K562 (cell line): ENCODE data around the gene UBXN11. TPM values are rescaled to one million over a fixed set of nuclear protein-coding genes. Genes with fewer than 3 reads are reported as not detected.

Experiments
- BACH1 ChIP-seq: fragments of 200-800 bp; sonication (Bioruptor generic); IDR thresholded peaks from 2 replicates; pipeline ENCODE4 v1.6.1; 2016; ENCODE audit warnings: missing genetic modification characterization, missing compliant biosample characterization
- CHD7 ChIP-seq: fragments of 200-600 bp; sonication (generic); IDR thresholded peaks from one replicate; pipeline ENCODE4 v1.6.1; 2012; ENCODE audit warnings: mild to moderate bottlenecking, low read depth, low read length, inconsistent platforms
- CREB3L1 ChIP-seq: fragments of 450-650 bp; IDR thresholded peaks from 2 replicates; pipeline ENCODE4 v1.6.1; 2014; ENCODE audit warnings: low read depth, mild to moderate bottlenecking, moderate library complexity, borderline replicate concordance
- E2F3 ChIP-seq: fragments of 250-450 bp; sonication (Bioruptor Pico); IDR thresholded peaks from 2 replicates; pipeline ENCODE4 v1.4.0; 2020; ENCODE audit warnings: mild to moderate bottlenecking
- KDM1A ChIP-seq, 2 experiments: fragments of 450-650 bp; IDR thresholded peaks; 2 replicates each; pipeline ENCODE4 v1.6.1; 2016; ENCODE audit warnings: mild to moderate bottlenecking in 2 of 2
- MBD2 ChIP-seq: sonication (generic); IDR thresholded peaks from 2 replicates; pipeline ENCODE4 v1.6.1; 2016; ENCODE audit warnings: low read depth, borderline replicate concordance
- MYNN ChIP-seq, 2 experiments: sonication (generic); formaldehyde crosslinking in 1 of 2; IDR thresholded peaks; 2 replicates each; pipeline versions ENCODE4 v1.5.0 to v1.6.1; 2016 to 2020; ENCODE audit warnings: antibody characterized with exemption in 1 of 2, missing genetic modification reagents in 1 of 2
- VEZF1 ChIP-seq: fragments of 200-800 bp; sonication (Bioruptor generic); IDR thresholded peaks from 2 replicates; pipeline ENCODE4 v1.6.1; 2017; ENCODE audit warnings: missing genetic modification characterization, missing compliant biosample characterization
- ZNF165 ChIP-seq: fragments of 250-450 bp; sonication (Bioruptor Pico); IDR thresholded peaks from 2 replicates; pipeline ENCODE4 v1.4.0; 2020; ENCODE audit warnings: borderline replicate concordance
- polyA plus RNA-seq, 8 experiments: library from polyadenylated mRNA; depleted of rRNA in 4 of 8; stranded (reverse) in 5 of 8; unstranded in 3 of 8; fragments of >200 nt; fragmentation: Nextera tagmentation in 2 of 8; fragmentation: Illumina TruSeq in 1 of 8; extraction: Ambion mirVana in 2 of 8; extraction: Trizol in 1 of 8; gene quantifications; 2 replicates each; pipeline versions ENCODE4 v1.2.1 to v1.2.3, GENCODE V29; 2011 to 2014; ENCODE audit warnings: inconsistent platforms in 1 of 8, missing spikeins in 1 of 8
- total RNA-seq, 7 experiments: library from RNA; depleted of rRNA in 6 of 7; stranded (reverse); fragments of >200 nt in 6 of 7; fragmentation: Illumina TruSeq in 2 of 7; extraction: Trizol in 2 of 7; gene quantifications; 2 replicates each; pipeline versions ENCODE4 v1.2.1 to v1.2.3, GENCODE V29; 2011 to 2021; ENCODE audit warnings: low replicate concordance in 1 of 7

The UBXN11 gene
- total and polyA plus RNA-seq, 9 of the 15 experiments (the other 6 are each of a cell fraction or from before 2014, with no cell fraction given), result 0.48 to 34.3 (median 11.3) TPM

GRCh38 chr1:26281971-26282370 is 24.5 kb downstream of the UBXN11 start (continued):
- TF ChIP-seq KDM1A (IDR thresholded peaks at IDR 0.05) (no peak), CHD7 (no peak), BACH1 (tag) (no peak), ZNF165 (no peak), E2F3 (CRISPR knock-in tag) (no peak), VEZF1 (CRISPR knock-in tag) (peak; percentile 44; the same call in 1 of the 2 replicates), MYNN (IDR thresholded peaks at IDR 0.05) (peak; percentile 12; the same call in 1 of the 2 replicates), MYNN (CRISPR knock-in tag; IDR thresholded peaks at IDR 0.05) (no peak), CREB3L1 (no peak), MBD2 (0 out of 2 replicates have a peak, but pooled peaks have one; percentile 52)
